A549 (cell line): ENCODE measurements around the gene MACROD1. TPM values are rescaled to one million over a fixed set of nuclear protein-coding genes. Genes with fewer than 3 reads are reported as not detected.

Experiments
- ATAC-seq, 2 experiments: fragments of 200-7000 bp in 1 of 2; fragments of >200 bp in 1 of 2; cut with Nextera tagmentation in 1 of 2; cut with Tn5 transposase in 1 of 2; 3 replicates each; pipeline versions ENCODE4 v1.8.0 to v1.9.1; 2018 to 2020; ENCODE audit warnings: mild to moderate bottlenecking in 1 of 2, moderate library complexity in 1 of 2
- CTCF ChIA-PET: fragments of 300-600 bp; sonication (Branson Sonifier 250); formaldehyde crosslinking; extraction: SDS; loops from one replicate; lab custom pipeline; 2021; ENCODE audit warnings: antibody characterized with exemption, inconsistent platforms; lab: Yijun Ruan, JAX
- POLR2A ChIA-PET: fragments of 350-600 bp; formaldehyde crosslinking; extraction: SDS; loops from one replicate; lab custom pipeline; 2021; ENCODE audit warnings: antibody characterized with exemption, inconsistent platforms; lab: Yijun Ruan, JAX
- DNase-seq, 2 experiments: peaks; one replicate each; pipeline versions ENCODE4 v3.0.0 to v3.0.0-alpha.2; 2011 to 2016; ENCODE audit warnings: low read depth in 1 of 2, low spot score in 1 of 2
- FAIRE-seq: peaks from 2 replicates; lab custom pipeline; 2011; peaks lifted over from hg19 to GRCh38; lab: Jason Lieb, UNC
- H3K27ac ChIP-seq, 2 experiments: fragments of >200 bp; sonication (Bioruptor Twin); formaldehyde crosslinking; 3 replicates each; pipeline ENCODE4 v1.5.1; 2016 to 2017
- H3K4me1 ChIP-seq: fragments of >200 bp; sonication (Bioruptor Twin); formaldehyde crosslinking; 3 replicates; pipeline ENCODE4 v1.6.1; 2016
- H3K4me2 ChIP-seq: fragments of >200 bp; sonication (Bioruptor Twin); formaldehyde crosslinking; 3 replicates; pipeline ENCODE4 v1.6.1; 2016
- H3K4me3 ChIP-seq: fragments of >200 bp; sonication (Bioruptor Twin); formaldehyde crosslinking; 3 replicates; pipeline ENCODE4 v1.5.1; 2016
- H3K9me3 ChIP-seq: fragments of >200 bp; sonication (Bioruptor Twin); formaldehyde crosslinking; 3 replicates; pipeline ENCODE4 v1.6.1; 2016
- CEBPB ChIP-seq, 2 experiments: fragments of >200 bp in 1 of 2; sonication (Bioruptor Twin) in 1 of 2; formaldehyde crosslinking in 1 of 2; IDR thresholded peaks; 2 replicates each; pipeline ENCODE4 v1.6.1; 2012 to 2016
- CHD2 ChIP-seq: fragments of 150-350 bp; IDR thresholded peaks from 2 replicates; pipeline ENCODE4 v1.6.1; 2014; ENCODE audit warnings: low read length; ENCODE audit not compliant: partially characterized antibody
- CHD4 ChIP-seq: fragments of 200-600 bp; sonication (generic); IDR thresholded peaks from 2 replicates; pipeline ENCODE4 v1.6.1; 2016; ENCODE audit warnings: antibody characterized with exemption, mild to moderate bottlenecking, borderline replicate concordance
- ELK1 ChIP-seq: fragments of 150-350 bp; IDR thresholded peaks from 2 replicates; pipeline ENCODE4 v1.6.1; 2014; ENCODE audit warnings: low read depth, mild to moderate bottlenecking, low read length
- ESRRA ChIP-seq: fragments of 150-350 bp; IDR thresholded peaks from 2 replicates; pipeline ENCODE4 v1.6.1; 2014; ENCODE audit warnings: mild to moderate bottlenecking, low read length, borderline replicate concordance
- FOSL2 ChIP-seq, 2 experiments: fragments of 450-650 bp in 1 of 2; fragments of >200 bp in 1 of 2; sonication (Bioruptor Twin) in 1 of 2; formaldehyde crosslinking; IDR thresholded peaks; 2 replicates each; pipeline versions ENCODE4 v1.5.0 to v1.6.1; 2016 to 2020; ENCODE audit warnings: mild to moderate bottlenecking in 1 of 2, moderate library complexity in 1 of 2
- FOXS1 ChIP-seq: fragments of 250-450 bp; sonication (Bioruptor Pico); IDR thresholded peaks from 2 replicates; pipeline ENCODE4 v1.5.0; 2020; ENCODE audit warnings: mild to moderate bottlenecking, moderate library complexity
- GATA3 ChIP-seq: IDR thresholded peaks from 2 replicates; pipeline ENCODE4 v1.6.1; 2012; ENCODE audit warnings: borderline replicate concordance
- HDAC2 ChIP-seq: fragments of 200-600 bp; sonication (generic); IDR thresholded peaks from 2 replicates; pipeline ENCODE4 v1.6.1; 2016
- HOXA7 ChIP-seq: fragments of 250-450 bp; sonication (Bioruptor Pico); IDR thresholded peaks from 2 replicates; pipeline ENCODE4 v1.5.0; 2020; ENCODE audit warnings: mild to moderate bottlenecking, moderate library complexity
- KDM5A ChIP-seq: fragments of 200-600 bp; sonication (generic); IDR thresholded peaks from 2 replicates; pipeline ENCODE4 v1.6.1; 2016; ENCODE audit warnings: antibody characterized with exemption, mild to moderate bottlenecking
- MAX ChIP-seq: IDR thresholded peaks from 2 replicates; pipeline ENCODE4 v1.6.1; 2012
- MAZ ChIP-seq: fragments of 150-350 bp; IDR thresholded peaks from 2 replicates; pipeline ENCODE4 v1.6.1; 2014; ENCODE audit warnings: antibody characterized with exemption, low read depth, low read length, borderline replicate concordance
- NFE2L2 ChIP-seq: fragments of 150-350 bp; conservative IDR thresholded peaks from 2 replicates; pipeline ENCODE4 v1.6.1; 2014; ENCODE audit warnings: low read length
- NPAS2 ChIP-seq: fragments of 250-450 bp; sonication (Bioruptor Pico); IDR thresholded peaks from 2 replicates; pipeline ENCODE4 v1.8.0; 2022; ENCODE audit warnings: mild to moderate bottlenecking, moderate library complexity, borderline replicate concordance
- NR3C1 ChIP-seq: fragments of >200 bp; sonication (Bioruptor Twin); formaldehyde crosslinking; IDR thresholded peaks from 3 replicates; pipeline ENCODE4 v1.6.1; 2017
- PHF8 ChIP-seq: fragments of 200-600 bp; sonication (generic); IDR thresholded peaks from 2 replicates; pipeline ENCODE4 v1.6.1; 2016; ENCODE audit warnings: low read depth, mild to moderate bottlenecking, antibody characterized with exemption, moderate library complexity, borderline replicate concordance
- RAD21 ChIP-seq, 2 experiments: fragments of >200 bp in 1 of 2; sonication (Bioruptor Twin) in 1 of 2; formaldehyde crosslinking in 1 of 2; IDR thresholded peaks in 1 of 2; conservative IDR thresholded peaks in 1 of 2; 2 replicates in 1 of 2; 3 replicates in 1 of 2; pipeline ENCODE4 v1.6.1; 2012 to 2018; ENCODE audit warnings: inconsistent platforms in 1 of 2
- RFX5 ChIP-seq: fragments of 450-650 bp; IDR thresholded peaks from 2 replicates; pipeline ENCODE4 v1.7.1; 2014; ENCODE audit warnings: antibody characterized with exemption, mild to moderate bottlenecking, moderate library complexity
- SMC3 ChIP-seq: fragments of >200 bp; sonication (Bioruptor Twin); formaldehyde crosslinking; IDR thresholded peaks from 3 replicates; pipeline ENCODE4 v1.6.1; 2018; ENCODE audit warnings: inconsistent platforms
- SREBF2 ChIP-seq: fragments of 450-650 bp; IDR thresholded peaks from 2 replicates; pipeline ENCODE4 v1.6.1; 2014; ENCODE audit warnings: mild to moderate bottlenecking, moderate library complexity
- TP53 ChIP-seq: fragments of 250-450 bp; sonication (Bioruptor Pico); IDR thresholded peaks from 2 replicates; pipeline ENCODE4 v1.5.0; 2021; ENCODE audit warnings: mild to moderate bottlenecking, moderate library complexity
- ZC3H11A ChIP-seq: fragments of 450-650 bp; IDR thresholded peaks from 2 replicates; pipeline ENCODE4 v1.6.1; 2014; ENCODE audit warnings: antibody characterized with exemption, mild to moderate bottlenecking
- WGBS: methylation state at CpG from one replicate; pipeline ENCODE4 v1.1.6; 2017; ENCODE audit errors: missing lambda C conversion rate; 5-methylcytosine and 5-hydroxymethylcytosine counted together
- polyA plus RNA-seq, 4 experiments: library from polyadenylated mRNA; depleted of rRNA in 3 of 4; stranded (reverse); fragments of >200 nt; fragmentation: RNase III in 1 of 4; extraction: RNeasy Plus Mini Kit Qiagen cat#74134 plus additional on column Dnase treatment in 1 of 4; gene quantifications; 2 replicates in 3 of 4; 3 replicates in 1 of 4; pipeline ENCODE4 v1.2.3, GENCODE V29; 2011 to 2017
- TF ChIP-seq, protein P1 (sequence below): fragments of >200 bp; sonication (Bioruptor Twin); formaldehyde crosslinking; IDR thresholded peaks from 3 replicates; pipeline ENCODE4 v1.6.1; 2016
- TF ChIP-seq, protein P2 (sequence below): fragments of >200 bp; sonication (Bioruptor Twin); formaldehyde crosslinking; IDR thresholded peaks from 3 replicates; pipeline ENCODE4 v1.5.1; 2016
- TF ChIP-seq, protein P3 (sequence below): fragments of 250-450 bp; sonication (Bioruptor Pico); IDR thresholded peaks from 2 replicates; pipeline ENCODE4 v1.5.0; 2020; ENCODE audit warnings: low read depth, mild to moderate bottlenecking, moderate library complexity

The MACROD1 gene
- polyA plus RNA-seq, 2 of the 4 experiments (the other 2 are of a cell fraction), result 15.1 to 16.6 TPM

DNA sequence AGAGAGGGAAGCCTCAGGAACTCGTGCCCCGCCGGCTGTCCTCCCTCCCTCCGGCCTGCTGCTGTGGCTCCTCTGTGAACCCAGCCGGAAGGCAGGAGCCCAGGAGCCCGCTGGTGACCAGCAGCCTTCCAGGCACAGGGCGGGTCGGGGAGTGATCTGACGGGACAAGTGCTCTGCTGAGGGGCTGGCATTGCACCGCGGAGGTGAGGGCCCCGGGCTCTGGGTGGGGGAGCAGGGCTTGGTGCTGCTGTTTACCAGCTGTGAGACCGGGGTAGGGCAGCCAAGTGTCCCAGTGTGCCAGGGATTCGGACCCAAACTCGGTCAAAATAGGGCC, 76.9 kb downstream of the MACROD1 start:
- CTCF ChIA-PET, result interaction anchor here (0.6 to 2.1 kb wide), 5 partner anchors 43 to 101 kb away, joined by 3 to 5 read pairs (median 3); no protein-coding TSS in a partner anchor
- WGBS, result 82% methylated on average over 13 of the region's 15 CpGs

GRCh38 chr11:64088162-64089026, 77.5 kb downstream of the MACROD1 start:
- H3K27ac ChIP-seq, result peak overlapping the region; percentile 42 to 95; a peak in 5 of 6 replicates
- peak; percentile 23 to 74; a peak in 3 of 6 replicates for ATAC-seq
- no peak for TF ChIP-seq GATA3
- TF ChIP-seq RAD21 (conservative IDR thresholded peaks at IDR 0.05 in 1 of 2, IDR thresholded peaks at IDR 0.05 in 1 of 2), result peak; percentile 33 to 34; a peak in 2 of 5 replicates
- TF ChIP-seq SMC3, result peak; percentile 29; the same call in 2 of the 3 replicates
- no peak for TF ChIP-seq ESRRA
- TF ChIP-seq RFX5, result no peak
- no peak for TF ChIP-seq NFE2L2
- TF ChIP-seq, protein P1, sequence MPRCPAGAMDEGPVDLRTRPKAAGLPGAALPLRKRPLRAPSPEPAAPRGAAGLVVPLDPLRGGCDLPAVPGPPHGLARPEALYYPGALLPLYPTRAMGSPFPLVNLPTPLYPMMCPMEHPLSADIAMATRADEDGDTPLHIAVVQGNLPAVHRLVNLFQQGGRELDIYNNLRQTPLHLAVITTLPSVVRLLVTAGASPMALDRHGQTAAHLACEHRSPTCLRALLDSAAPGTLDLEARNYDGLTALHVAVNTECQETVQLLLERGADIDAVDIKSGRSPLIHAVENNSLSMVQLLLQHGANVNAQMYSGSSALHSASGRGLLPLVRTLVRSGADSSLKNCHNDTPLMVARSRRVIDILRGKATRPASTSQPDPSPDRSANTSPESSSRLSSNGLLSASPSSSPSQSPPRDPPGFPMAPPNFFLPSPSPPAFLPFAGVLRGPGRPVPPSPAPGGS, result no peak
- TF ChIP-seq MAZ, result no peak
- TF ChIP-seq TP53 (CRISPR knock-in tag), result no peak
- TF ChIP-seq NR3C1, result no peak
- TF ChIP-seq HOXA7 (CRISPR knock-in tag), result no peak
- TF ChIP-seq, protein P2, sequence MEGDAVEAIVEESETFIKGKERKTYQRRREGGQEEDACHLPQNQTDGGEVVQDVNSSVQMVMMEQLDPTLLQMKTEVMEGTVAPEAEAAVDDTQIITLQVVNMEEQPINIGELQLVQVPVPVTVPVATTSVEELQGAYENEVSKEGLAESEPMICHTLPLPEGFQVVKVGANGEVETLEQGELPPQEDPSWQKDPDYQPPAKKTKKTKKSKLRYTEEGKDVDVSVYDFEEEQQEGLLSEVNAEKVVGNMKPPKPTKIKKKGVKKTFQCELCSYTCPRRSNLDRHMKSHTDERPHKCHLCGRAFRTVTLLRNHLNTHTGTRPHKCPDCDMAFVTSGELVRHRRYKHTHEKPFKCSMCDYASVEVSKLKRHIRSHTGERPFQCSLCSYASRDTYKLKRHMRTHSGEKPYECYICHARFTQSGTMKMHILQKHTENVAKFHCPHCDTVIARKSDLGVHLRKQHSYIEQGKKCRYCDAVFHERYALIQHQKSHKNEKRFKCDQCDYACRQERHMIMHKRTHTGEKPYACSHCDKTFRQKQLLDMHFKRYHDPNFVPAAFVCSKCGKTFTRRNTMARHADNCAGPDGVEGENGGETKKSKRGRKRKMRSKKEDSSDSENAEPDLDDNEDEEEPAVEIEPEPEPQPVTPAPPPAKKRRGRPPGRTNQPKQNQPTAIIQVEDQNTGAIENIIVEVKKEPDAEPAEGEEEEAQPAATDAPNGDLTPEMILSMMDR, result peak; percentile 46
- TF ChIP-seq SREBF2, result no peak
- TF ChIP-seq, protein P3, sequence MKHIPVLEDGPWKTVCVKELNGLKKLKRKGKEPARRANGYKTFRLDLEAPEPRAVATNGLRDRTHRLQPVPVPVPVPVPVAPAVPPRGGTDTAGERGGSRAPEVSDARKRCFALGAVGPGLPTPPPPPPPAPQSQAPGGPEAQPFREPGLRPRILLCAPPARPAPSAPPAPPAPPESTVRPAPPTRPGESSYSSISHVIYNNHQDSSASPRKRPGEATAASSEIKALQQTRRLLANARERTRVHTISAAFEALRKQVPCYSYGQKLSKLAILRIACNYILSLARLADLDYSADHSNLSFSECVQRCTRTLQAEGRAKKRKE, result no peak
- no peak for TF ChIP-seq CHD4
- TF ChIP-seq KDM5A, result no peak
- no peak for TF ChIP-seq CEBPB (IDR thresholded peaks at IDR 0.05)
- TF ChIP-seq NPAS2 (CRISPR knock-in tag), result no peak
- no peak for TF ChIP-seq CHD2
- no peak for TF ChIP-seq PHF8
- no peak for TF ChIP-seq FOSL2 (IDR thresholded peaks at IDR 0.05)
- no peak for TF ChIP-seq FOSL2 (CRISPR knock-in tag; IDR thresholded peaks at IDR 0.05)
- TF ChIP-seq HDAC2, result no peak
- no peak for TF ChIP-seq ZC3H11A

More for the DNA sequence above, 76.9 kb downstream of the MACROD1 start:
- ATAC-seq, result no peak
- H3K4me2 ChIP-seq, result no peak overlapping the region; the same call in 2 of the 3 replicates
- H3K9me3 ChIP-seq, result no peaks in the 10 kb centered on the region
- FAIRE-seq, result no peak
- no peak for DNase-seq
- TF ChIP-seq, protein P1, result no peak
- TF ChIP-seq ELK1, result no peak
- no peak for TF ChIP-seq MAX
- TF ChIP-seq FOXS1 (CRISPR knock-in tag), result no peak
- TF ChIP-seq RAD21 (conservative IDR thresholded peaks at IDR 0.05 in 1 of 2, IDR thresholded peaks at IDR 0.05 in 1 of 2), result no peak
- no peak for TF ChIP-seq MAZ
- H3K4me1 ChIP-seq, result peaks cover 75% of the 10 kb centered on the region
- peak overlapping the region in 1 of 2 experiments; percentile 95; a peak in 4 of 6 replicates for H3K27ac ChIP-seq
- POLR2A ChIA-PET, result no interaction called here
- H3K4me3 ChIP-seq, result no peak overlapping the region

More at GRCh38 chr11:64088162-64089026, 77.5 kb downstream of the MACROD1 start:
- FAIRE-seq, result no peak
- Histone ChIP-seq H3K4me1 (peaks cover 72% of the 10 kb centered on the region), H3K9me3 (no peaks in the 10 kb centered on the region), H3K4me2 (peak overlapping the region; percentile 39; the same call in 1 of the 3 replicates), H3K4me3 (no peak overlapping the region)
- DNase-seq, result peak; percentile 51 to 53
- CTCF ChIA-PET, result interaction anchor here (0.6 to 2.1 kb wide), 9 partner anchors 55 to 100 kb away, joined by 3 to 6 read pairs (median 3); no protein-coding TSS in a partner anchor
- POLR2A ChIA-PET, result no interaction called here
- 65% methylated on average over 25 of the region's 26 CpGs for WGBS
